ENCODE data around the gene CXCR2.
"Not testable (repeated sequence)": the region's sequence is repeated elsewhere in the genome, so short reads cannot be mapped to it uniquely, and the experiment has no call there.

Gene CXCR2

DNA sequence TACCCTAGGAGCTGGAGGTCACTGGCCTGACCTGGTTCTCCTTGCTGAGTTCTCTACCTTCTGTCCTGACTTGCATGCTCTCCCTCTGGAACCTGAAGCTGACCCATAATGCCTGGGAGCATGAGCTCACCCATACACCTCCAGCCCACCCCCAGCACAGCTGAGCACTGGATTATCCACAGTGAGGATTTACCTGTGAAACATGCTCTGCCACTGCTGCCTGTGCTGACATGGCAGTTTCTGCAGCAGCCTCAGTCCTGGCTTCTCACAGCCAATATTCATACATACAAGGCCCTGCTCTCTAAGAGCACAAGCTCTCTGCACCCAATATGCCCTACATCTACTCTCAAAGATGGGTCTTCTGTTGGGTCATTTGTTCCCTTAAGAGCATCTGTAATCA lies 5.0 kb downstream of the CXCR2 start:
- no peak for DNase-seq

DNA sequence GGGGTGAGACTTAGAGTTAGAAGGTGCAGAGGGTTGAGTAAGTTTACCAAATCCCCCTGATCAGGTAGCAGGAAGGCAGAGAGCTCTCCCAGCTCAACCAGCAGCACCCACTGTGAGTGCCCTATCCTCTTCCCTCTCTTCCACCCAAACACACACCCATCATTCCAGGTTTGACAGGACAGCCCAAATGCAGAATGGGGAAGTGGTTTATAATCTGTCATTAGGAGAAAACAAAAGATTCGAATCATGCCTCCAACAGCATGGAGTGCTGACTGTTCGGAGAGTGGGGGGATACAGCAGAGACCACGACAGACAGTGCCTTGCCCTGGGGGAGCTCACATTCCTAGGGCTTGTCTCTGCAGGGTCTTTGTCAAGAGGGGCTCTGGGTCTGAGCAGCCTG lies 11.7 kb downstream of the CXCR2 start:
- peak in 1 of 3 donors; percentile 15 for DNase-seq

DNA sequence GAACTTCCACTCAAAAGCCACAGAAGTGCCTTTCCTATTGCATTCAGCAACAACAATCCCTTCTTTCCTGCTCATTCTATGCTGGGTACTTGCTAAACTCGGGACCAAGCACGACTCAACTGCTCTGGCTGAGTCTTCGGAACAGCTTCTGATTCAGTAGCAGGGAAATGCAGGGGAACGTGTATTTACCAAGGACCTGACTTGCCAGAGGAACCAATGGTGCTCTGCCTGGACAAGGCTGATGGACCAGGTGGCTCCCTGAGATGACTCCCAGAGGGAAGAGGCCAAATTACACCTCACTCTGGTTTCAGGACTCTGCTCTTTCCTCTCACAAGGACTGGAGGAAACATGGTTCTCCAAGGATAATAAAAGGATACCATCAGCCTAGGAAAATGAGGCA lies 12.2 kb downstream of the CXCR2 start:
- DNase-seq = peak in 1 of 3 donors; percentile 8

DNA sequence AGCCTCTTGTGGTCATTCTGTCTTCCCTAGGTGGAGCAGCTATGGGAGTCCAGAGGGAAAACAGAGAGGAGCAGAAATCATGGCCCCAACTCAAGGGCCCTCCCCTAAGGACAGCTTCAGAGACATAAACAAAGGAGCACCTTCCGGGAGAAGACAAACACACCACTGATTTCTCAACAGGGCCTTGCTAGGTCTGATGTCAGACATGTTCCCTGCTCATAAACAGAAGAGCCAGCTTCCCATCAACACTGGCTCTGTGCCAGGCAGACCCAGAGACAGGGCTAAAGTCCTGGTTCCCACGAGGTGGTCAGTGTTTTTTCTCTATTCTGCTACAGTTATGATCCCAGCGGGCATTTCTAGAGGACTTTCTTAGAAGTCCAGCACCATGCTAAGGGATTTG lies 19.3 kb downstream of the CXCR2 start:
- DNase-seq = no peak

DNA sequence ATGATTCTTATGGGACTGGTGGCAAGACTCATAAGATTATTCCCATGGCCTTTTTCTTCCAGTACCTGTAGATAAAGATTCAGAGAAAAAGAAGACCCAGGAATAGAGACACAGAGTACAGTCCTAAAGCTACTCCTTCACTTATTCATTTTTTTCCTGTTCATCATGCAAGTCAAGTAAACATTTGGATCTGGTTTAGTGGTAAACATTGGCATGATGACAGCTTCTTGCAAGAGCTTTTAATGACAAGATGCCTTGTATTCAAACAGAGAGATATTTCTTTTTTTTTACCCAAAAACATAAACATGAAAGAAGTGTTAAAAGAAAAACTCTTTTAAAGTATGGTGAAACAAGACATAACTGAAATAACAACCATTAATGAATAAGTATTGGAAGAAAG lies 20.2 kb downstream of the CXCR2 start:
- DNase-seq = no peak

DNA sequence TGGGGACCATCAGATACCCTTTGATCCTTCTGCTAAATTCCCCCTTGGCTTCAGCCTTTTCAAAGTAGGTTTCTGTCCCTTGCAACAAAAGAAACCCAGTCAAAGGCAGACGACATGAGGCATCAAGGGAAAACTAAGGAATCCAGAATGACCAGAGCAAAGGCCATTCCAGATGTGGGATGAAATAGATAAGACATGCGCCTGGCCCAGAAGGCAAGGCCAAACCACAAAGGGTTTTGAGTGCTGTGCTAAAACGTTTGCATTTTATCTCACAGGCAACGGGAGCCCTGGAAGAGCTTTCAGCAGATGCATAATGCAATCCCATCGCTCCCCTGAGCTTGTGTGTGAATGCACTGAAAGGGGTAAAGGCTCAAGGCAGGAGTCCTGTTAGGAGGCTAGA lies 23.3 kb downstream of the CXCR2 start:
- no peak for DNase-seq

DNA sequence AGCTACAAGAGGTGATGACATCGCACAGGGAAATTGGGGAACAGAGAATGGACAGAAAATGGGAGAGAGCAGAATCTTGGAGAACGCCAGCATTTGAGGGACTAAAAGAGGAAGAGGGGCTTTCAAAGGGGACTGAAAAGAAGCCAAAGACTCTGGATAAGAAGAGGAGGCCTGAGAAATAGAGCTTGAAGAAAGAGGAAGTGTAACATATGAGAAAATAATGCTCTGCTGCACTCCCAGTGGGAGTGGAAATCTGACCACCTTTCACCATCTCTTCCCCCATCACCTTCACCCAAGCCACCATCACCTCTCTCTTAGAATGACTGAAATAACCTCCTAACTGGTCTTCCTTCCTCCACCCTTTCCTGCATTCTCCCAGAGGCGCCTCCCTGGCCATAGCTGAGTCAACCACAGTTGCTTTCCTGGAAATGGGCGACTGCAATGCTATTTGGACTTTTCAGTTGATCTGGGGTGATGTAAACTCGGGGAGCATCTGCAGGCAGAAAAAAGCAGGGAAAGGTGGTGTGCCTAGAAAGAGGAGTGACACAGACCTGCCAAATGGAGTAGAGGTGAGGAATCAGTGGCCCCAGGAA lies 24.1 kb downstream of the CXCR2 start:
- DNase-seq = no peak

DNA sequence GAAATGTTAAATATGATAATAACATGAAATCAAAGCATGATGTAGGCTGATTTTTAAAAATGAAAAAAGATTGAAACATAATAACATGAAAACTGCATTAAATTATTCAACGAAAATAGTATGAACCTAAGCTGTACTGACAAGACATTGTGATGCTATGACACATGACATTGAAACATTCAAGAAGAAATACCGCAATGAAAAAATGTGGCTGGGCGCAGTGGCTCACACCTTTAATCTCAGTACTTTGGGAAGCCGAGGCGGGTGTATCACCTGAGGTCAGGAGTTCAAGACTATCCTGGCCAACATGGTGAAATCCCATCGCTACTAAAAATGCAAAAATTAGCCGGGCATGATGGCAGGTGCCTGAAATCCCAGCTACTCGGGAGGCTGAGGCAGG lies 26.3 kb downstream of the CXCR2 start:
- DNase-seq = no peak

DNA sequence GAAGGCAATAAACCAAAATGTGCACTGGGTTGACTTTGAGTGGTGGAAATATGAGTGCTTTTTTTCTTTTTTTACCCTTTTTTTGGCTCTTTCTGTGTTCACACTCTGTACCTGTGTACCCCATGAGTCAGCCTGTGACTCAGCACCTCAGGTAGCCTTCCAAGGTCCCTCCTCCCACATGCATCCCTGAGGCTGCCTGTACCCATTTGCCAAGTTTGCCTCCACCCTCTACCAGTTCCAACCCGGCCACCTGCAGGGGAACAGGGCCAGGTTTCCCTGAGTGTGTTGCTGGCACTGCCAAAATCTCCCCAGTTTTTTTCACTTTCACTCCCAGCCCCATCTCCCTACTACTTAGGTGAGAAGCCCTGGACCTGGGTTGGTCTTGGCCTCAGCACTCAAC lies 26.9 kb downstream of the CXCR2 start:
- DNase-seq = no peak

DNA sequence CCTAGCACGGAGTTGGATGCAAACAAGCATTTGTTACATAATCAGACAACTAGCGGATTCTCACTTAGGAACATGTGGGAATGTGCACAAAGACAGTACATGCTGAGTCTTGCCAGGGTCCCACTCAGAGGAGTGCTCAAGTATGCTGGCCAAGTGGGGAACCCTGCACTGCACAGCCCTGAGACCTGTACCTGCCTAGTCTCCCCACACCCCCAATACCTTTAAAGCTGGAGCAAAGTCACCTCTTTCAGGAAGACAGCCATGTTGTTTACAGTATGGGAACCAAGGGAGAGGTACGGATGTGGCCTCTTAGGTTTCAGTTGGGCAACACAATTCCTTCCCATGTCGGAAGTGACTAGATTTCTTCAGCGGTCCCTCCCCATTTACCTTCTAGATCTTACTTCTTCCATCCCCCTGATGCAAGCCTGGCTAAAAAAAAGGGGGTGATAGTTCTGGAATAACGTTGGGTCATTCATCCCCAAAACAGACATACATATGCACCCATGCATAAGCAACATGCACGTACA lies 30.2 kb downstream of the CXCR2 start:
- DNase-seq = no peak

DNA sequence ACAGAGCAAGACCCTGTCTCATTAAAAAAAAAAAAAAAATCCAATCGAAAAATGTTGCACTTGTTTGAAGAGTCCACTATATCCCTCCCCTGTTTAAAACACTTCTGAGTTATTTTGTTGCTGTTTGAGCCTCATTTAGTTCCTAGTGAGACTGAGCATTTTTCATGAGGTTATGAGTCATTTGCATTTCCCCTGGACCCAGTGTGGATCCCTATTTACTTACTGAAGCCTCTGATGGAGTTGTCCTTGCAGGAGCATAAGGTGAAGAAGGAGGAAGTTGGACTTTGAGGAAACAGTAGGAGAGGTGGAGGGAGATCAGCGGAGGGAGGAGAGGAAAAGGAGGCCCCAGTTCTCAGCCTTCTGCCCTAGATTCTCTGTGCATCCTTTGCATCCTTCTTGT lies 35.8 kb downstream of the CXCR2 start:
- peak; percentile 68 to 83 (median 82) for DNase-seq

DNA sequence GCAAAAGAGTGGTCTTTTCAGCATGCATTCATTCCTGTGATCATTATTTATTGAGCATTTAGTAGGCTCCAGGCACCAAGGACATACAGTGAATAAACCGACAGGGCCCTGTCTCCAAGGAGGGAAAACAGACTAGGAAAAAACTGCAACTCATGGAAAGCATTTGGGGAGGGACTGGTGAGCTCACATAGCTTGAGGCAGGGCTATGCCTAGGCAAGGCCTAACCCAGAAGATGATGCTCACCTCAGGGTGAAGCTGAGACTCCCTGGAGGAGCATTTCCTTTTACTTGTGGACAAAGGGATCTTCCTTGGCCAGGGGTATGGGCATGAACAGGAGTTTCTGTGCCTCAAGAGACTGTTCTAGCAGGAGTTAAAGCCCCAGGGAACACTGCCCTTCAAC lies 37.0 kb downstream of the CXCR2 start:
- no peak for DNase-seq

DNA sequence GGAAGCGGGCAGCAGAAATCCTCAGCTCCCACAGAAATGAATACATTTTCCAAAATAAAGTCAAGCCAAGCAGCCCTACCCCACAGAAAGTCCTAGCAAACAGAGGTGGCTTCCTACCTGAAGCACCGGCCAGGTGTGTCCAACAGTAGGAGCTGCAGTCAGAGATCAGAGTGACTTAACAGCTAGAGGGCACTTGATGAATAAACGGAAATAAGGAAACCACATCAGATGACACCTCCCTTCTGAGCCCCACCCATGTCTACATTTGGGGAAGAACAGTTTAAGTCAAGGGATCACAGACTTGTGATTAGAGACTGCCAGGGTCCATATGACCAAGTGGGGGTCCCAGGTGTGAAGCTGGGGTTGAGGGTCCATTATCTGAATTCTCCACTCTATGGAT lies 41.0 kb downstream of the CXCR2 start, which contains the start of gene CXCR1:
CXCR1 (minus strand) TSS at position 172 of the 400 bp plus-strand sequence. CDS start 1,751 bp downstream, outside the sequence.
- peak; percentile 57 to 74 (median 68) for DNase-seq

DNA sequence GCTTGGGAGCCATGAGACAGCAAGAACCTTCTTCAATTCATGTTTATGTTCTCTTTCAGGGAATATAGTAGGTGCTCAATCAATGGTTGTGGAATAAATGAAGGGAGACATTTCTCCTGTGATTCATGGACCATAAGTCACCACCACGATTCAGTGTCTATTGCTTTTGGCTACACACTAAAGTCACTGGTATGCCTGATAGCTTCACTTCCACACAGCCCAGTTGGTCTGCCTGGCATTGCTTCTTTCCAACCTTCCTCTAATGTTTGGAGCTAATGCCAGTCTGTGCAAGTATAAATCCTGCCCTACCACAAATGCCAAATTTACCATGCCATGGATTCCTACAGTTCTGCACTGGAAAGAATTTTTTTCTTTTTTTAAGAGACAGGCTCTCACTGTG lies 42.2 kb downstream of the CXCR2 start:
- DNase-seq = no peak

DNA sequence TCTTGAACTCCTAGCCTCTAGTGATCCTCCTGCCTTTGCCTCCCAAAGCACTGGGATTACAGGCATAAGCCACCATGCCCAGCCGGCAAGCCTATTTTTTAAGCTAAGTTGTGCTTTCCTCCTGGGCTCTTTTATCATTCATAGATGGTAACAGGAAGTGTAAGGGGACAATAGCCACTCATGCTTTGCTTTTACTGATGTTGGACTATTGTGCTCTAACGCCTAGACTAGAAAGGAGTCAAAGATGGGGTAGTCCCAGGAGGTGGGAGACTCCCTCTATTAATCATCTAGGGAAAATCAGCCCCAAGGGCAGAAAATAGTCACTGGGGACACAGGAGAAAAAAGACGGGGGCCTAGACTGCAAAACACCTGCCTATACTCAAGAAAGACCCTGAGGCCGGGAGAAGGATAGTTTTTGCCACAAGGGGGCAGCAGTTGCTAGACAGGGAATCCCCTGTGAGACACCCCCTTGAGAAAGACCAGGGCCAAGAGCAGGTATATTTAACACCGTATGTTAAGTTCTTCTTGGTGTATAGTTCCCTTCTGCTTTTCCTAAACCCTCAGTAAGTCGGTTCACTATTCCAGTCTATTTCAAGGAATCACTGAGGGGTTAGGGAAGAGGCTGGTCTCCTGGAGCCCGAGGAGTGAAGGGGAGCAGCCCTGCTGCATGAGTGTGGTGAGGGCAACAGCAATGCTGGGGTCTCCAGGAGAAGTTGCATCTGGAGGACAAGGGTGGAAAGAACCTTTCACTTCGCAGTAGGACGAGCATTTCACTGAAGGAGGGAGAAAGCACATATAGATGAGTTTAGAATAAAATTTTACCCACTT lies 43.0 kb downstream of the CXCR2 start:
- DNase-seq = peak; percentile 62 to 76 (median 63)

DNA sequence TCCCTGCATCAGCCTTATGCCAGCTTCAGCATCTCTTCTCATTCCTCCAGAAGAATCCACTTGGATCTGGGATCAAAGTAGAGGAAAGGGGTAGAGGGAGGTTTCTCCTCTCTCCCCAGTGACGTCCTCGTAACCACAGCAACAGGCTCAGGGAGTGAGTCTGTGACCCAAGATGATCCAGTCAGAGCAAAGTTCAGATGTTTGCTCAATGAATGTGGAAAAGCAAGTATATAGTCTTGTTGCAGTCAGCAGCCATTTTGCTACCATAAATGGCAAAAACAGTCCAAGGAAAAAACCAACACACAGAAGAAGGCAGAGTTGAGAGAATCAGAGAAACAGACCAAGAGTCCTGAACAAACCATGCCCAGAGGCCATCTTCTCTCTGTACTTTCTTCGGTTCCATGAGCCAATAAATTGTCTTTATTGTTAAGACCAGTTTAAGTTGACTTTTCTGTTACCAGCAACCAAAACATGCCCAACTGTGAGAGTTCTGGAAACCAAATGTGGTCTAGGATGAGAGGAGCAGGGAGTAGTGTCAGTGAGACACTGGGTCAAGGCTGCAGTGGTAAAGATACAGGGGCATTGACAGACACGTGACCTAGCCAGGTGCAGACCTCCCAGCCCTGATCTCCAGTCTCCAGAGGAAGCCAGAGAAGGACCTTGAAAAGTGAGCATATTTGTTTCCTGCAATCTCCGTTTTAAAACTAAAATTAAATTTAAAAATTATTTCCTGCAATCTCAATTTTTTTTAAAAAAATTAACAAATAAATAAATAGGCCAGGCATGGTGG lies 44.1 kb downstream of the CXCR2 start:
- DNase-seq = peak in 1 of 3 donors; percentile 23

DNA sequence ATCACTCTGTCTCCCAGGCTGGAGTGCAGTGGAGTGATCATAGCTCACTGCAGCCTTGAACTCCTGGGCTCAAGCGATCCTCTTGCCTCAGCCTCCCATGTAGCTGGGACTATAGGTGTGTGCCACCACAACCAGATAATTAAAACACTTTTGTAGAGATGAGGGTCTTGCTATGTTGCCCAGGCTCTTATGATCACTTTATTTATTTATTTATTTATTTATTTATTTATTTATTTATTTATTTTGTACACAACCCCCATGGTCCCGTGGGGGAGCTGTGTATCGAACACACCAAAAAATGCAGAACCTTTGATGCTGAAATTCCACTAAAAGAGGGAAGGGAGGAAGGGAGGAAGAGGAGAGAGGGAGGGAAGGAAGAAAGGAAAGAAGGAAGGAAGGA lies 45.9 kb downstream of the CXCR2 start:
- not testable (repeated sequence) for DNase-seq

DNA sequence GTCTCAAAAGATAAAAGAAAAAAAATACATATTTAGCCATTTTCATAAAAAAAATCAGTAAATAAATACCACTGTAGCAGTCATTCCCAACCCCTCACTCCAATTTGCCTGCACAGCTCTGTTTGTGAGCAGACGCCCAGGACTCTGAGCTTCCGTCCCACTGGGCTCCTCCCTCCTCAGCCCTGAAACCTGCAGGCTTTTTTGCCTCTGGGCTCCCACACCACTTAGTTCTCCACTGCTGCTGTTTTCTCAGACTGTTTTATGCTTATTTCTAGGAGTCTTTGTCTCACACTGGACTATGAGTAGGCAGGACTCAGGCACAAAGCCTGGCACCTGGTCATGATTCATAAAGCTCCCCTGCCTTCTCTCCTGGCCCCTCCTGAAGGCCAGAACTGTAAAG lies 47.0 kb downstream of the CXCR2 start:
- no peak for DNase-seq

DNA sequence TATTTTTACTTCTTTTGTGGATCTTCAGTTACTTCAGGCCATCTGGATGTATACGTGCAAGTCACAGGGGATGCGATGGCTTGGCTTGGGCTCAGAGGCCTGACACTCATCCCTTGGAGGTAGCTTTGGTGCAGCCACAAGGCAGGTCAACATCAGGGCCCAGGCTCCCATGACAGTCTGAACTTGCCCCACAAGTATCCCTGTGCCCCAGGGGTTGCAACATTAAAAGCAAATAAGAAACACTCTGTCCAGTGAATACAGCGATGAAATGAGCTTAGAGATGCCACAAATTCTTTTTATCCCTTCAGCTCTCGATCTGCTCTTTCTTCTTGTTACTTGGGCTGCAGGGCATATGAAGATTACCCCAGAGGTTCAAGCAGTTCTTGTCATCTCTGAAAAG lies 54.0 kb downstream of the CXCR2 start:
- no peak for DNase-seq

DNA sequence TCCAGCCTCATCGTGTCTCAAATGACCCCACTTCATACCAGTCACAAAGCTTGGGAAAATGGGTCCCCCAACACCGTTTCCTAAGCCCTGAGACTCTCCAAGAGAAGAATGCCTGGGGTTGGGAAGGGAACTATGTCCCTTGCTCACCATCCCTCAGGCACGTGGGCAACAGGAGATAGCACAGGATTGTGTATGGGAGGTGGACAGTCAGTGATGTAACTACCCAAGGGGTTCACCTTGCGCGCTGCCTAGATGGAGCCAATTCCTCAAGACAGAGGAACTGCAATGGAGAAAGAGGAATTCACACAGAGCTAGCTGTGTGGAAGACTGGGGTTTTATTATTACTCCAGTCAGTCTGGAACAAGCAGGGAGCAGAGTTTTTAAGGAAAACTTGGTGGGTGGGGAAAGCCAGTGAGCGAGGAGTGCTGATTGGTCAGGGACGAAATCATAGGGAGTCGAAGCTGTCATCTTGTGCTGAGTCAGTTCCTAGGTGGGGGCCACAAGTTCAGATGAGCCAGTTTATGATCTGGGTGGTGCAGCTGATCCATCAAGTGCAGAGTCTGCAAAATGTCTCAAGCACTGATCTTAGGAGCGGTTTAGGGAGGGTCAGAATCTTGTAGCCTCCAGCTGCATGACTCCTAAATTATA lies 54.8 kb downstream of the CXCR2 start:
- DNase-seq = no peak

DNA sequence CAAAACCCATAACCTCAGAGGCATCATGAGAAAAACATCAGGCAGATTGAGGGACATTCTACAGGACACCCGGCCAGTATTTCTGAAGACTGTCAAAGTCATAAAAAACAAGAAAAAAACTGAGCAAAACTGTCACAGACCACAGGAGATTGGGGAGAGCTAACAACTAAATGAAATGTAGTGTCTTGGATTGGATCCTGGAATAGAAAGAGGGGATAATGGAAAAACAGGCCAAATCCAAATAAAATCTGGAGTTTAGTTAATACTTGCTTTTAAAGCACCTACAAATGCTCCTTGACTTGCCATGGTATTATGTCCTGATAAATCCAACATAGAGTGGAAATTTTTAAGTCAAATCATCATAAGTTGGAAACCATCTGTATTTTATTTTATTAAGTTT lies 58.5 kb downstream of the CXCR2 start:
- no peak for DNase-seq

DNA sequence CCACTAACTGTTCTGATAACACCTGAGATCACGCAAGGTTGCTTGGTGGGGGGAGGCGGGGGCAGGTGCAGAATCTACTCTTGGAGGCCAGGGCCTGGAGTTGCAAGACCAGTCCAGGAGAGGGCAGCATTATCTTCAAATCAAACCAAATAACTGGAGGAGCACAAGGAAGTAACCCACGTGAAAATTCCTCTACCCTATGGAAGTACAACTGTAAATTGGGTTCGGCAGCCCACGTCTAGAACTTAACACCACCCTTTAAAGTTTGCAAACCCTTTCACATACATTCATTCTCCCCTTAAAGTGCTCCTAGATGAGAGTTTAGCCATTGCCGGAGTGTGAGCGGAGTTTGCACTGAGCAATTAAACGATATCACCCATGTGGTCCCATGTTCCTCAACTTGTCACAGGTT lies 60.5 kb downstream of the CXCR2 start:
- DNase-seq = peak; percentile 80 to 87 (median 82)
